Testis (tissue), 3 donors: ENCODE data around the gene DNAAF3. TPM values are rescaled to one million over a fixed set of nuclear protein-coding genes. Genes with fewer than 3 reads are reported as not detected.

Source experiments
- DNase-seq: peaks from one replicate; pipeline ENCODE4 v3.0.0-alpha.2; 2019
- H3K27ac ChIP-seq, 2 donors: fragments of 200-600 bp; sonication (generic); one replicate each; pipeline ENCODE4 v1.5.1; 2019
- H3K27me3 ChIP-seq: fragments of 200-600 bp; sonication (generic); one replicate; pipeline ENCODE4 v1.5.1; 2019
- H3K36me3 ChIP-seq: fragments of 200-600 bp; sonication (generic); one replicate; pipeline ENCODE4 v1.5.1; 2017; ENCODE audit warnings: low read depth; ENCODE audit errors: missing control alignments
- H3K4me1 ChIP-seq: fragments of 200-600 bp; sonication (generic); one replicate; pipeline ENCODE4 v1.5.1; 2019
- H3K4me3 ChIP-seq, 2 donors: fragments of 200-600 bp; sonication (generic); one replicate each; pipeline ENCODE4 v1.5.1; 2017 to 2019
- H3K9me3 ChIP-seq: fragments of 200-600 bp; sonication (generic); one replicate; pipeline ENCODE4 v1.5.1; 2017
- CTCF ChIP-seq, 3 experiments: fragments of 450-650 bp in 2 of 3; fragments of 200-600 bp in 1 of 3; sonication (generic) in 1 of 3; IDR thresholded peaks; one replicate each; pipeline ENCODE4 v1.5.1; 2016 to 2019; ENCODE audit warnings: antibody characterized with exemption in 3 of 3, mild to moderate bottlenecking in 2 of 3, moderate library complexity in 1 of 3
- POLR2A ChIP-seq: fragments of 450-650 bp; IDR thresholded peaks from one replicate; pipeline ENCODE4 v1.6.1; 2017; ENCODE audit warnings: antibody characterized with exemption, mild to moderate bottlenecking, moderate library complexity
- WGBS, 2 donors: methylation state at CpG; one replicate each; pipeline ENCODE4 v1.1.5; 2018; 5-methylcytosine and 5-hydroxymethylcytosine counted together
- intact Hi-C: fragments of 100-400 bp; cut with DNase I; formaldehyde crosslinking; loops from one replicate; pipeline ENCODE4 v1.15.1; 2023; ENCODE audit warnings: low total_unique reads
- polyA plus RNA-seq: library from polyadenylated mRNA; stranded (reverse); fragments of 350-450 nt; fragmentation: Illumina TruSeq; extraction: RNeasy Lipid Tissue Mini Kit (QIAGEN cat#74804); gene quantifications from one replicate; pipeline ENCODE4 v1.2.3, GENCODE V29; 2014; ENCODE audit warnings: low read depth, low replicate concordance; ENCODE audit not compliant: insufficient read depth
- total RNA-seq, 2 donors: library from RNA; depleted of rRNA; stranded (reverse); fragments of >200 nt; gene quantifications; one replicate each; pipeline ENCODE4 v1.2.3, GENCODE V29; 2016

Gene DNAAF3
- total and polyA plus RNA-seq, 3 donors from 2014 or later: 69.9 to 173 (median 102) TPM

GRCh38 chr19:55116859-55117662 lies 49.4 kb downstream of the DNAAF3 start, which contains the start of gene PPP1R12C:
Gene PPP1R12C (minus strand): TSS chr19:55117637. CDS start chr19:55117543, 94 bp downstream.
- Histone ChIP-seq H3K9me3 (no peaks in the 10 kb centered on the region), H3K27me3 (no peaks in the 10 kb centered on the region), H3K4me3 (peak within 1 kb of the TSS; percentile 68 to 72), H3K36me3 (no peaks in the 10 kb centered on the region), H3K4me1 (peaks cover 34% of the 10 kb centered on the region), H3K27ac (peak within 1 kb of the TSS; percentile 68 to 84)
- WGBS, 2 donors: 0% methylated on average over 13 to 25 of the region's 97 CpGs
- no peak for DNase-seq
- no peak for TF ChIP-seq CTCF (IDR thresholded peaks at IDR 0.05)
- no peak for TF ChIP-seq POLR2A
- intact Hi-C loops: no loop called here

GRCh38 chr19:55116232-55116858 lies 50.1 kb downstream of the DNAAF3 start:
- TF ChIP-seq POLR2A (no peak), CTCF (IDR thresholded peaks at IDR 0.05) (no peak)
- peak overlapping the region; percentile 68 to 79 for H3K27ac ChIP-seq
- peaks cover 34% of the 10 kb centered on the region for H3K4me1 ChIP-seq
- H3K4me3 ChIP-seq: peak overlapping the region; percentile 68 to 72
- H3K9me3 ChIP-seq: no peaks in the 10 kb centered on the region
- no peaks in the 10 kb centered on the region for H3K27me3 ChIP-seq
- intact Hi-C loops: no loop called here
- no peaks in the 10 kb centered on the region for H3K36me3 ChIP-seq
- DNase-seq: peak; percentile 79
- WGBS, 2 donors: 0 to 2% methylated on average over 25 of the region's 25 CpGs

GRCh38 chr19:55115446-55116065 lies 50.9 kb downstream of the DNAAF3 start:
- no peaks in the 10 kb centered on the region for H3K27me3 ChIP-seq
- peak overlapping the region; percentile 68 to 72 for H3K4me3 ChIP-seq
- TF ChIP-seq POLR2A (no peak), CTCF (IDR thresholded peaks at IDR 0.05) (no peak)
- 49 to 53% methylated on average over 13 of the region's 13 CpGs for WGBS, 2 donors
- H3K9me3 ChIP-seq: no peaks in the 10 kb centered on the region
- no peak for DNase-seq
- intact Hi-C loops: no loop called here
- H3K27ac ChIP-seq: peak overlapping the region; percentile 68 to 79
- peaks cover 34% of the 10 kb centered on the region for H3K4me1 ChIP-seq
- H3K36me3 ChIP-seq: no peaks in the 10 kb centered on the region

- Histone ChIP-seq H3K36me3 (no peaks in the 10 kb centered on the region), H3K27ac (peak overlapping the region; percentile 63 to 79), H3K4me3 (no peak overlapping the region), H3K27me3 (no peaks in the 10 kb centered on the region), H3K9me3 (no peaks in the 10 kb centered on the region), H3K4me1 (peaks cover 34% of the 10 kb centered on the region)
- no peak for DNase-seq
- intact Hi-C loops: no loop called here
- TF ChIP-seq CTCF (IDR thresholded peaks at IDR 0.05) (no peak), POLR2A (no peak)
- WGBS, 2 donors: 78 to 85% methylated on average over 5 to 9 of the region's 9 CpGs
Measured at GRCh38 chr19:55114566-55115145, 51.8 kb downstream of the DNAAF3 start.
